ENCODE results near the gene SMIM22.

The SMIM22 gene

GRCh38 chr16:4813251-4814003, 18.3 kb downstream of the SMIM22 start:
- TF ChIP-seq CTCF (IDR thresholded peaks at IDR 0.05; ENCODE audit: low read depth, low read length) = no peak
- no peak overlapping the region for H3K27ac ChIP-seq
- no peaks in the 10 kb centered on the region for H3K27me3 ChIP-seq (ENCODE audit: insufficient read depth, low read depth, severe bottlenecking)
- H3K4me3 ChIP-seq (ENCODE audit: low read depth, low read length) = no peak overlapping the region
- no peaks in the 10 kb centered on the region for H3K9me3 ChIP-seq (ENCODE audit: severe bottlenecking)
- no peak for DNase-seq
- H3K36me3 ChIP-seq = peaks cover 82% of the 10 kb centered on the region

GRCh38 chr16:4814046-4814445, 18.9 kb downstream of the SMIM22 start:
- TF ChIP-seq CTCF (IDR thresholded peaks at IDR 0.05; ENCODE audit: low read depth, low read length) = no peak
- Histone ChIP-seq H3K9me3 (ENCODE audit: severe bottlenecking) (no peaks in the 10 kb centered on the region), H3K4me3 (ENCODE audit: low read depth, low read length) (no peak overlapping the region), H3K36me3 (peaks cover 85% of the 10 kb centered on the region), H3K27me3 (ENCODE audit: insufficient read depth, low read depth, severe bottlenecking) (no peaks in the 10 kb centered on the region), H3K27ac (no peak overlapping the region)
- no peak for DNase-seq

GRCh38 chr16:4814542-4815173, 19.5 kb downstream of the SMIM22 start:
- peaks cover 86% of the 10 kb centered on the region for H3K36me3 ChIP-seq
- no peak for DNase-seq
- TF ChIP-seq CTCF (IDR thresholded peaks at IDR 0.05; ENCODE audit: low read depth, low read length) = no peak

GRCh38 chr16:4820652-4821051, 25.5 kb downstream of the SMIM22 start:
- Histone ChIP-seq H3K27me3 (ENCODE audit: insufficient read depth, low read depth, severe bottlenecking) (no peaks in the 10 kb centered on the region), H3K4me3 (ENCODE audit: low read depth, low read length) (no peak overlapping the region), H3K9me3 (ENCODE audit: severe bottlenecking) (no peaks in the 10 kb centered on the region), H3K36me3 (peaks cover 91% of the 10 kb centered on the region), H3K27ac (no peak overlapping the region)
- TF ChIP-seq CTCF (IDR thresholded peaks at IDR 0.05; ENCODE audit: low read depth, low read length) = no peak
- DNase-seq = no peak

More at GRCh38 chr16:4814542-4815173, 19.5 kb downstream of the SMIM22 start:
- Histone ChIP-seq H3K4me3 (ENCODE audit: low read depth, low read length) (no peak overlapping the region), H3K9me3 (ENCODE audit: severe bottlenecking) (no peaks in the 10 kb centered on the region), H3K27me3 (ENCODE audit: insufficient read depth, low read depth, severe bottlenecking) (no peaks in the 10 kb centered on the region), H3K27ac (no peak overlapping the region)

GRCh38 chr16:4825196-4825595, 30.0 kb downstream of the SMIM22 start:
- Histone ChIP-seq H3K36me3 (peaks cover 90% of the 10 kb centered on the region), H3K9me3 (ENCODE audit: severe bottlenecking) (no peaks in the 10 kb centered on the region), H3K4me3 (ENCODE audit: low read depth, low read length) (no peak overlapping the region), H3K27me3 (ENCODE audit: insufficient read depth, low read depth, severe bottlenecking) (no peaks in the 10 kb centered on the region), H3K27ac (peak overlapping the region; percentile 72)
- TF ChIP-seq CTCF (IDR thresholded peaks at IDR 0.05; ENCODE audit: low read depth, low read length) = no peak
- DNase-seq = no peak
